HK-2 (cell line): Measurements from ENCODE around the gene CFAP53.
"Not testable (repeated sequence)": the region's sequence is repeated elsewhere in the genome, so short reads cannot be mapped to it uniquely, and the experiment has no call there.

Source experiments
- DNase-seq: peaks from one replicate; pipeline ENCODE4 v3.0.0-alpha.2; 2018; ENCODE audit not compliant: unreplicated experiment

Gene CFAP53

GRCh38 chr18:50272568-50272967 is 6.3 kb upstream of the CFAP53 start:
- no peak for DNase-seq

GRCh38 chr18:50268022-50268747 is 1.9 kb upstream of the CFAP53 start:
- DNase-seq: no peak

GRCh38 chr18:50262977-50263376 is 3.3 kb downstream of the CFAP53 start:
- DNase-seq: no peak

- DNase-seq: no peak
Observed at GRCh38 chr18:50250935-50251334, 15.4 kb downstream of the CFAP53 start.

- DNase-seq: no peak
Observed at GRCh38 chr18:50249576-50249975, 16.7 kb downstream of the CFAP53 start.

- DNase-seq: no peak
Observed at GRCh38 chr18:50247561-50247960, 18.7 kb downstream of the CFAP53 start.

GRCh38 chr18:50241768-50242167 is 24.5 kb downstream of the CFAP53 start:
- DNase-seq: not testable (repeated sequence)

- no peak for DNase-seq
Observed at GRCh38 chr18:50240080-50240563, 26.2 kb downstream of the CFAP53 start.

- DNase-seq: no peak
Observed at GRCh38 chr18:50232419-50232818, 33.9 kb downstream of the CFAP53 start.

GRCh38 chr18:50231621-50232020 is 34.7 kb downstream of the CFAP53 start:
- no peak for DNase-seq

GRCh38 chr18:50220249-50220648 is 46.0 kb downstream of the CFAP53 start:
- DNase-seq: not testable (repeated sequence)

GRCh38 chr18:50218432-50219197 is 47.7 kb downstream of the CFAP53 start:
- no peak for DNase-seq

GRCh38 chr18:50209311-50209710 is 57.0 kb downstream of the CFAP53 start:
- DNase-seq: no peak

- DNase-seq: no peak
Observed at GRCh38 chr18:50207722-50208121, 58.6 kb downstream of the CFAP53 start.

GRCh38 chr18:50203801-50204604 is 62.3 kb downstream of the CFAP53 start:
- DNase-seq: no peak

- DNase-seq: no peak
Observed at GRCh38 chr18:50201476-50202018, 64.7 kb downstream of the CFAP53 start.

GRCh38 chr18:50199921-50200320 is 66.4 kb downstream of the CFAP53 start:
- DNase-seq: no peak

GRCh38 chr18:50199346-50199855 is 66.9 kb downstream of the CFAP53 start:
- DNase-seq: no peak

- DNase-seq: no peak
Observed at GRCh38 chr18:50196261-50196660, 70.0 kb downstream of the CFAP53 start.

- DNase-seq: no peak
Observed at GRCh38 chr18:50195689-50196088, 70.6 kb downstream of the CFAP53 start.

- DNase-seq: peak; percentile 50
Observed at GRCh38 chr18:50194631-50195532, 71.4 kb downstream of the CFAP53 start, which contains the start of gene MYO5B. TSS of gene MYO5B (minus strand) at chr18:50195147. CDS start at chr18:50194793, 354 bp downstream.
